ENCODE results near the gene HK1. TPM values are rescaled to one million over a fixed set of nuclear protein-coding genes. Genes with fewer than 3 reads are reported as not detected.

The HK1 gene
- total RNA-seq, 2 experiments from 2014 or later: 13.1 to 31.5 TPM

DNA sequence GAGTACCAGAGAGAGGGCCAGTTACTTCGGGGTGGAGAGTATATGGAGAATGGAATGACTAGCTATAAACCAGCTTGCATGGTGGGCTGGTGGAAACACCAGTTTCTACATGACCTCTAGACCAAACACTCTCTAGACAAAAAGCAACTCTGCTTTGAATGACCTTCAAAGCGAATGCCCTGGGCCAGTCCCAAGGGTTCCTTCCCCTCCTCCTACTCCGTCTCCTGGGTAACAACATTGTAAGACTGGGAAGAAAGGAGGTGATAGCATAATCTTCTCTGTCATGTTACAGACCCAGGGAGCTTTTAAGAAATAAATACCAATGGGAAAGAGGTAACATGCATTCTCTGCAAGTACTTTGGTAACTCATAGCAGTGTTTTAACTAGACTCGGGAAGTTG is 7.4 kb downstream of the HK1 start:
- CTCF ChIA-PET (ENCODE audit: unreplicated experiment): no interaction called here

DNA sequence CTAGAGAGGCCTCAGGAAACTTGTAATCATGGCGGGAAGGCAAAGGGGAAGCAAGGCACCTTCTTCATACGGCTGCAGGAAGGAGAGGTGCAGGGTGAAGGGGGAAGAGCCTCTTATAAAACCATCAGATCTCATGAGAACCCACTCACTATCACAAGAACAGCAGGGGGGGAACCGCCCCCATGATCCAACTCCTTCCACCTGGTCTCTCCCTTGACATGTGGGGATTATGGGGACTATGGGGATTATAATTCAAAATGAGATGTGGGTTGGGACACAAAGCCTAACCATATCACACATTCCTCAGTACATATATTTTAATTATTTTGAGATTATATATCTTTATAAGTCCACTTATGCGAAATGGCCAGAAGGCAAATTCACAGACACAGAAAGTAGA is 8.9 kb downstream of the HK1 start:
- Histone ChIP-seq H3K9me2 (ENCODE audit: insufficient read depth, low read length) (no peaks in the 10 kb centered on the region), H4K20me1 (ENCODE audit: insufficient read depth, low read length) (no peaks in the 10 kb centered on the region), H3K36me3 (ENCODE audit: insufficient read depth, low read length) (no peaks in the 10 kb centered on the region), H3K9me3 (ENCODE audit: low read length) (no peaks in the 10 kb centered on the region), H3K4me2 (ENCODE audit: low read length) (no peak overlapping the region), H3K4me1 (ENCODE audit: insufficient read depth, low read length, poor library complexity, severe bottlenecking) (peaks cover 4% of the 10 kb centered on the region), H3K79me2 (ENCODE audit: insufficient read depth, low read depth, low read length) (no peaks in the 10 kb centered on the region), H3K4me3 (ENCODE audit: low read depth, low read length, poor library complexity, severe bottlenecking) (no peak overlapping the region), H3K27ac (ENCODE audit: low read depth, low read length, poor library complexity, severe bottlenecking) (no peak overlapping the region), H2AFZ (ENCODE audit: low read length) (no peak overlapping the region)
- ChIA-PET CTCF (ENCODE audit: unreplicated experiment) (no interaction called here), POLR2A (interaction anchor here (0.6 to 2.1 kb wide), 2 partner anchors 11 to 38 kb away, joined by 3 to 6 read pairs; no protein-coding TSS in a partner anchor)
- BruUV-seq (replicated peaks): no TSS peak
- TF ChIP-seq EZH2phosphoT487 (IDR thresholded peaks at IDR 0.05; ENCODE audit: borderline replicate concordance, low read depth, low read length): no peak
- TF ChIP-seq, protein P1, sequence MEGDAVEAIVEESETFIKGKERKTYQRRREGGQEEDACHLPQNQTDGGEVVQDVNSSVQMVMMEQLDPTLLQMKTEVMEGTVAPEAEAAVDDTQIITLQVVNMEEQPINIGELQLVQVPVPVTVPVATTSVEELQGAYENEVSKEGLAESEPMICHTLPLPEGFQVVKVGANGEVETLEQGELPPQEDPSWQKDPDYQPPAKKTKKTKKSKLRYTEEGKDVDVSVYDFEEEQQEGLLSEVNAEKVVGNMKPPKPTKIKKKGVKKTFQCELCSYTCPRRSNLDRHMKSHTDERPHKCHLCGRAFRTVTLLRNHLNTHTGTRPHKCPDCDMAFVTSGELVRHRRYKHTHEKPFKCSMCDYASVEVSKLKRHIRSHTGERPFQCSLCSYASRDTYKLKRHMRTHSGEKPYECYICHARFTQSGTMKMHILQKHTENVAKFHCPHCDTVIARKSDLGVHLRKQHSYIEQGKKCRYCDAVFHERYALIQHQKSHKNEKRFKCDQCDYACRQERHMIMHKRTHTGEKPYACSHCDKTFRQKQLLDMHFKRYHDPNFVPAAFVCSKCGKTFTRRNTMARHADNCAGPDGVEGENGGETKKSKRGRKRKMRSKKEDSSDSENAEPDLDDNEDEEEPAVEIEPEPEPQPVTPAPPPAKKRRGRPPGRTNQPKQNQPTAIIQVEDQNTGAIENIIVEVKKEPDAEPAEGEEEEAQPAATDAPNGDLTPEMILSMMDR (conservative IDR thresholded peaks at IDR 0.05; ENCODE audit: low read length): no peak
- intact Hi-C loops (cut with micrococcal nuclease; ENCODE audit: unreplicated experiment): no loop called here
- no peak for DNase-seq (ENCODE audit: low spot score)

More for the DNA sequence above, 7.4 kb downstream of the HK1 start:
- Histone ChIP-seq H3K9me2 (ENCODE audit: insufficient read depth, low read length) (no peaks in the 10 kb centered on the region), H3K4me2 (ENCODE audit: low read length) (no peak overlapping the region), H4K20me1 (ENCODE audit: insufficient read depth, low read length) (no peaks in the 10 kb centered on the region), H2AFZ (ENCODE audit: low read length) (no peak overlapping the region), H3K4me3 (ENCODE audit: low read depth, low read length, poor library complexity, severe bottlenecking) (no peak overlapping the region), H3K4me1 (ENCODE audit: insufficient read depth, low read length, poor library complexity, severe bottlenecking) (peaks cover 8% of the 10 kb centered on the region), H3K36me3 (ENCODE audit: insufficient read depth, low read length) (no peaks in the 10 kb centered on the region), H3K79me2 (ENCODE audit: insufficient read depth, low read depth, low read length) (no peaks in the 10 kb centered on the region), H3K27ac (ENCODE audit: low read depth, low read length, poor library complexity, severe bottlenecking) (no peak overlapping the region), H3K9me3 (ENCODE audit: low read length) (no peaks in the 10 kb centered on the region)
- no TSS peak for BruUV-seq (replicated peaks)
- TF ChIP-seq, protein P1 (conservative IDR thresholded peaks at IDR 0.05; ENCODE audit: low read length): no peak
- TF ChIP-seq EZH2phosphoT487 (IDR thresholded peaks at IDR 0.05; ENCODE audit: borderline replicate concordance, low read depth, low read length): no peak
- POLR2A ChIA-PET: interaction anchor here (0.6 to 1.2 kb wide), 3 partner anchors 8 to 1276 kb away, joined by 3 read pairs; no protein-coding TSS in a partner anchor
- DNase-seq (ENCODE audit: low spot score): no peak
- intact Hi-C loops (cut with micrococcal nuclease; ENCODE audit: unreplicated experiment): no loop called here

DNA sequence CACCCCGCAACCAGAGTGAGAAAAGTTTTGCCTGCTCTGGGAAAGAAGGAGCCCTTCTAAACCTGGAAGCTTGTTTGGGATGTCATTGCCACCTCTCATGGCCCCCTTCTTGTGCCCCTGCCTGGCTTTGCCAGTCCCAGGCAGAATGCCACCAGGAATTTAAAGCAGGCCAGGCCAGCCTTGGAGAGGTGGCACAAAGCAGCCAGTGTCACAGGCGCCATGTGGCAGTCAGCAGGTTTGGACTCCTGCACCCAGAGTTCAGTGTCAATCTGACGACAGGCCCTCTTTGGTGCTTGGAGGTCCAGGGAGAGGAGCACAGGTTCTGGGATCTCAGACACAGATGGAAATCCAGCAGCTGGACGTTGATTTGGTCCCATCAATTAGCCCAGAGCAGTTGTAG is 12.7 kb downstream of the HK1 start:
- Histone ChIP-seq H3K4me1 (ENCODE audit: insufficient read depth, low read length, poor library complexity, severe bottlenecking) (no peaks in the 10 kb centered on the region), H3K4me2 (ENCODE audit: low read length) (no peak overlapping the region), H3K36me3 (ENCODE audit: insufficient read depth, low read length) (no peaks in the 10 kb centered on the region), H3K27ac (ENCODE audit: low read depth, low read length, poor library complexity, severe bottlenecking) (no peak overlapping the region), H4K20me1 (ENCODE audit: insufficient read depth, low read length) (no peaks in the 10 kb centered on the region), H3K9me2 (ENCODE audit: insufficient read depth, low read length) (no peaks in the 10 kb centered on the region), H3K9me3 (ENCODE audit: low read length) (no peaks in the 10 kb centered on the region), H3K79me2 (ENCODE audit: insufficient read depth, low read depth, low read length) (no peaks in the 10 kb centered on the region), H3K4me3 (ENCODE audit: low read depth, low read length, poor library complexity, severe bottlenecking) (no peak overlapping the region), H2AFZ (ENCODE audit: low read length) (no peak overlapping the region)
- TF ChIP-seq EZH2phosphoT487 (IDR thresholded peaks at IDR 0.05; ENCODE audit: borderline replicate concordance, low read depth, low read length): no peak
- TF ChIP-seq, protein P1 (conservative IDR thresholded peaks at IDR 0.05; ENCODE audit: low read length): no peak
- intact Hi-C loops (cut with micrococcal nuclease; ENCODE audit: unreplicated experiment): no loop called here
- CTCF ChIA-PET (ENCODE audit: unreplicated experiment): no interaction called here
- BruUV-seq (replicated peaks): no TSS peak
- POLR2A ChIA-PET: interaction anchor here (0.7 kb wide), 1 partner anchor 340 kb away, joined by 3 read pairs; no protein-coding TSS in a partner anchor
- no peak for DNase-seq (ENCODE audit: low spot score)
